CD4-positive, alpha-beta T cell treated with Interleukin-6 for 4 hours (primary cell): Measurements from ENCODE around the gene AGTR1.
"Not testable (repeated sequence)": the region's sequence is repeated elsewhere in the genome, so short reads cannot be mapped to it uniquely, and the experiment has no call there.

Source experiments
- DNase-seq: peaks from one replicate; pipeline ENCODE4 v3.0.0-alpha.2; 2020; ENCODE audit warnings: mixed read lengths

Gene AGTR1

GRCh38 chr3:148718982-148719862 is 21.5 kb downstream of the AGTR1 start:
- no peak for DNase-seq

GRCh38 chr3:148720873-148721272 is 23.2 kb downstream of the AGTR1 start:
- no peak for DNase-seq

- no peak for DNase-seq
Observed at GRCh38 chr3:148723631-148724030, 25.9 kb downstream of the AGTR1 start.

DNA sequence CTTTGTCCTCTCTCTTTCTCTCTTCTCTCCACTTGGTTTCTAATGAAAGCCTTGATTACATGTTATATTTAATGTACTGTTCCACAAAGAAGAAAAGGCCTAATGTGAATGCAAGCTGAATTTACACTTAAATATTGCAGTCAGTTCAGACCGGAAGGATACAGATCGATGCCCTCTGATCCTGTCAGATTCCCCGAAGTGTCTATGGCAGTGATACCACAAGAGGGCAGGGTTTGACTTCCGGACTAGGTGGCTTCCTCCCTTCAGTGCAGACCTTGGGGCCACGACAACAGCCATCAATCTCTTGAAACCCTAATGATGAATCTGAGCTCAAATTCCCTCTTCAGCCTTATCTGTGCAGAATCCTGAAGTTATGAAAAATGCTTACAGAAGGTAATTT is 29.5 kb downstream of the AGTR1 start:
- DNase-seq, result no peak

DNA sequence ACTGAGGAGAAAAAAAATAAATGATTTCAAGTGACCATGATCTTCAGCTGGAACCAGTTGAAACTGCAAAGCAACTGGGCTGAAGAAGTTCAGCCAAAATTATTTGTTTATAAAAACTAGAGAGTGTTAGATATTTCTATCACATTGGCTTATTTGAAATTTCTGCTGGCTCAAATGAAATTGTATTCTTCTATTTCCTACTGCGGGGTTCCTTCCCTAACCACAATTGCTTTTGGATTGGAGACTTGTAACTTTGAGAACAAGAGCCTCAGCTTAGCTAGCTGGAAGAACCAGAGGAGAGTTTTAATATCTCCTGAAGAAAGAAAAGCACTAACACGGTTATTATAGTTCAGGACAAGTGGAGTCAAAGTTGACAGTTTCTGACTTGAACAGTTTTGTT is 31.1 kb downstream of the AGTR1 start:
- DNase-seq, result no peak

DNA sequence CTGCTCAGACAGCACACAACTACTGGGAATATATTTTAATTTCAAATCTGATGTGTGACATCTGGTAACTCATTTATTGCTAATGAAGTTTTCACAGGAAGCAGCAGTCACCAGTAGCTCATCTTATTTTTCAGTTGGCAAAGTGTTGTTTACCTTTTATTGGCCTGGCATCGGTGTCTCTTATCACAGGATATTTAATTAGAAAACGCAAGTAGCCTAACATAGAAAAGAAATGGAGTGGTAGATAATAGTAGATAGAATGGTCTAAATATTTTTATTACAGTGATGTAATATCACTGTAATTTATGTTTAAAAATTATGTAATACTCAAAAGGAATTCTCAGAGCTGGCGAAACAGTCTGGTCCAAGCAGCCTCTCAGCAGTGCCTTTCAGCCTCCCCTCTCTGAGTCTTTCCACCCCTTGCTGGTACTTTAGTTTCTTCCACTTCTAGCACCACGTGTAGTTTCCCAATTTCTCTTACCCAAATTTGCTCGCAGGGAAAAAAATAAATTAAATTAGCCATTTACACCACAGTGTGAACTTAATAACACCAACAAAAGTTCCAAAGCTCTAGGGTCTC is 31.9 kb downstream of the AGTR1 start:
- DNase-seq, result no peak

DNA sequence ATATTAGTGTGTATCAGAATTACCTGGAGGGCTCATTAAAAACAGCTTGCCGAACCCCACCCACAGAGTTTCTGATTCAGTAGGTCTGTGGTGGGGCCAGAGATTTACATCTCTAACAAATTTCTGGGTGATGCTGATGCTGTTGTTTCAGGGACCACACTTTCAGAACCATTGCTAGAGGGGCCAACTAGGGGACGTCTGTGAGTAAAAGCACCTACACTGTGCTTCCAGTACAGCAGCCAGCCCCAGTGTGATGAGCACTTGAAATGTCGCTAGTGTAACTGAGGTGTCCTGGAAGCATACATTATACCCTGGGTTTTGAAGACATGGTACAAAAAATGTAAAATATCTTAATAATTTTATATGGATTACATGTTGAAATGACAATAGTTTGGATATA is 33.0 kb downstream of the AGTR1 start:
- no peak for DNase-seq

DNA sequence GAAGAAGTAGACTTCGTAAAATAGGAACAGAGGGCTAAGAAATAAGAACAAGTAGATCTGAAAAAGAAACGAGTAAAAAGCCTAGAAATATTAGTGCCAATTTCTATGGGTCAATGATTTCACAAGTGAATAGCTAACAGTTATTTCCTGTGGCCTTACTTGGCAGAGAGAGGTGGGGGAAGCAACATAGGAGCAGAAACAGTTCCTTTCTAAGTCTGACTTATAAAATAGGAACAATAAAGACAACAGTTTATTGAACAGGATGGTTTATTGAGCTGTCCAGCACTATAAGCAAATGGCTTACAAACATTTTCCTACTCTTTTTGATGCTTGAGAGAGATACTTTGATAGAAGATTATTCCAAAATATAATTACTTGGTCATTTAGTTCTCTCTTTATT is 37.9 kb downstream of the AGTR1 start:
- no peak for DNase-seq

GRCh38 chr3:148736086-148736485 is 38.4 kb downstream of the AGTR1 start:
- DNase-seq, result no peak

DNA sequence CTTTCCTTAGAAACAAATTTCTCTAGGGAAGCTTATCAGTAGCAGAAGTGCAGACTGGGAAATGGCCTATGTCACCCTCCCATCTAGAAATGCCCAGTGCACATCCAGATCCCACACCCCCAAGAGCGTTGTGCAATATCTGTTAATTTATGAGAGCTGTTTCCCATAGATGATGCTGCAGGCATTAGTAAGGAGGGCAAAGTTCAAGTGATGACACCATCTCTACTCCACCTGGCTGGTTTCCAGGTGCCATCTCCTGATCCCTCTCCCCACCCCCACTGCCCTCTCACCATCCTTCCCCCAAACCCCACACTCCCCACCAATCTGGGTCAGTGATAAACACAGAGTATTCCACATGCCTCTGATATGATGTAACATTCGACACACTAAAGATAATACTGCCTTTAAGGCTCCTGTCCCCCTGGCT is 39.4 kb downstream of the AGTR1 start:
- DNase-seq, result no peak

DNA sequence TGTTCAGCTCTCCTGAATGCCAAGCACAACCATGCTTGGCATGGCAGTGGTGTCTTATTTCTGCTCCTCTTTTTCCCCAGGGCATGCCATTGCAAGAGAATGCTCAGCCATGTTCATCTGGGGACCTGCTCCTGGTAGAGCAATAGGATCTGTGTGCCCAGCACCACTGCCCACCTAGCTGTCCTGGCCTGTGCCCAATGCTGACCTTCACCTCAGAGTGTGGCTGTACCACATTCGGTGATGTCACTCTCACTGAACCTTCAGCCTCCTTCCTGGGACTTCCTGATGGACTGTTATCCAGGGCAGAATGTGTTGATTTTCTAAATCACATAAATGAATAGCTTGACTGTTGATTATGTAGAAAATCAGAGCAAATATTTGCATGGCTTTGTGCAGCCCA is 42.0 kb downstream of the AGTR1 start:
- DNase-seq, result no peak

- DNase-seq, result no peak
Observed at GRCh38 chr3:148740291-148740690, 42.6 kb downstream of the AGTR1 start.

DNA sequence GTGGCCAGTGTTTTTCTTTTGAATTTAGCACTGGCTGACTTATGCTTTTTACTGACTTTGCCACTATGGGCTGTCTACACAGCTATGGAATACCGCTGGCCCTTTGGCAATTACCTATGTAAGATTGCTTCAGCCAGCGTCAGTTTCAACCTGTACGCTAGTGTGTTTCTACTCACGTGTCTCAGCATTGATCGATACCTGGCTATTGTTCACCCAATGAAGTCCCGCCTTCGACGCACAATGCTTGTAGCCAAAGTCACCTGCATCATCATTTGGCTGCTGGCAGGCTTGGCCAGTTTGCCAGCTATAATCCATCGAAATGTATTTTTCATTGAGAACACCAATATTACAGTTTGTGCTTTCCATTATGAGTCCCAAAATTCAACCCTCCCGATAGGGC is 43.5 kb downstream of the AGTR1 start:
- DNase-seq, result no peak

DNA sequence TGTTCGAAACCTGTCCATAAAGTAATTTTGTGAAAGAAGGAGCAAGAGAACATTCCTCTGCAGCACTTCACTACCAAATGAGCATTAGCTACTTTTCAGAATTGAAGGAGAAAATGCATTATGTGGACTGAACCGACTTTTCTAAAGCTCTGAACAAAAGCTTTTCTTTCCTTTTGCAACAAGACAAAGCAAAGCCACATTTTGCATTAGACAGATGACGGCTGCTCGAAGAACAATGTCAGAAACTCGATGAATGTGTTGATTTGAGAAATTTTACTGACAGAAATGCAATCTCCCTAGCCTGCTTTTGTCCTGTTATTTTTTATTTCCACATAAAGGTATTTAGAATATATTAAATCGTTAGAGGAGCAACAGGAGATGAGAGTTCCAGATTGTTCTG is 44.4 kb downstream of the AGTR1 start:
- DNase-seq, result no peak

GRCh38 chr3:148746053-148746452 is 48.4 kb downstream of the AGTR1 start:
- DNase-seq, result no peak

GRCh38 chr3:148748283-148748682 is 50.6 kb downstream of the AGTR1 start:
- no peak for DNase-seq

DNA sequence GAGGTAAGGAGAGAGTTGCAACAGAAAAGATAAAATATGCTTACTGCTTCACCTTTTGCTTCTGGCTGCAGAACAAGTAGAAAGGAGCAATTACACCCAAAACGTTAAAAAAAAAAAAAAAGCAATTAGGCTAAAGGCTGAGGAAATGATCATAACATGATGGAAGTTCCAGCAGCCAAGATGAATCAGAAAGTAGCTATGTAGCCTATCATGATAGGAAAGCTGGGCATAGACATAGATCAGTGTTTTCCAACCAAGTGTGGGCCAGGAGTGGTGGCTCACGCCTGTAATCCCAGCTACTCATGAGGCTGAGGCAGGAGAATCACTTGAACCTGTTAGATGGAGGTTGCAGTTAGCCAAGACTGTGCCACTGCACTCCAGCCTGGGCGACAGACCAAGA is 52.6 kb downstream of the AGTR1 start:
- DNase-seq, result no peak

DNA sequence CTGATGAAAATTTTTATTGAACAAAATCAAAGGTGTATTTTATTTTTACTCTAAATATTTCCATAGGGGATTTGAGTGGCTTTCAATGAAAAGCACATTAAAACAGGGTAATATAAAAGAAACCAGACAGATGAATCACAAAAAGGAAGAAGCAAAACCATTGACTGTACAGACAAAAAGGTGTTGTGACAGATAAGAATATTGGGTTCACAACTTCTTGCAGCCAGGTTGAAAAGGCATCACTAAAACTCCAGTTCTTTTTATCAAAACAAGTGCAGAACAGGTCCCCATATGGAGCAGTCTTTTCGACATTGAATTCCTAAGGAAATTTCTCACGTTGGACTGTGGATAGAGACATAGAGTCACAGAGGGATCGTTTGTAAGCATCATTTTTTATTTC is 53.8 kb downstream of the AGTR1 start:
- DNase-seq, result no peak

DNA sequence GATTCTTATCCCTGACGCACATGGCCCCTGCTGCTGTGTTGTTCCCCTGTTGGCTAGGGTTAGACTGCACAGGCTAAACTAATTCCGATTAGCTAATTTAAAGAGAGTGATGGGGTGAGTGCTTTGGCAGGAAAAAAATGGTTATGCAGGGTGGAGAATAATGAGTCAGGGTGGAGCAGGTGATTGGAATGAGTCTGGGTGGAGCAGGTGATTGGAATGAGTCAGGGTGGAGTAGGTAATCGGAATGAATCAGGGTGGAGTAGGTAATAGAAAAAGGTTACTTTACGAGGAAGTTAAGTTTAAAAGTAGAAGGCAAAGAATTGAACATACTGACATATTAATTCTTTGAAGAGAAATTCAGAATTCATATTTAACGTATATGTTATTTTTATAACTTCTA is 55.7 kb downstream of the AGTR1 start:
- not testable (repeated sequence) for DNase-seq

- DNase-seq, result no peak
Observed at GRCh38 chr3:148755570-148755969, 57.9 kb downstream of the AGTR1 start.

- no peak for DNase-seq
Observed at GRCh38 chr3:148756311-148756710, 58.6 kb downstream of the AGTR1 start.

GRCh38 chr3:148757238-148758215 is 59.8 kb downstream of the AGTR1 start:
- no peak for DNase-seq

DNA sequence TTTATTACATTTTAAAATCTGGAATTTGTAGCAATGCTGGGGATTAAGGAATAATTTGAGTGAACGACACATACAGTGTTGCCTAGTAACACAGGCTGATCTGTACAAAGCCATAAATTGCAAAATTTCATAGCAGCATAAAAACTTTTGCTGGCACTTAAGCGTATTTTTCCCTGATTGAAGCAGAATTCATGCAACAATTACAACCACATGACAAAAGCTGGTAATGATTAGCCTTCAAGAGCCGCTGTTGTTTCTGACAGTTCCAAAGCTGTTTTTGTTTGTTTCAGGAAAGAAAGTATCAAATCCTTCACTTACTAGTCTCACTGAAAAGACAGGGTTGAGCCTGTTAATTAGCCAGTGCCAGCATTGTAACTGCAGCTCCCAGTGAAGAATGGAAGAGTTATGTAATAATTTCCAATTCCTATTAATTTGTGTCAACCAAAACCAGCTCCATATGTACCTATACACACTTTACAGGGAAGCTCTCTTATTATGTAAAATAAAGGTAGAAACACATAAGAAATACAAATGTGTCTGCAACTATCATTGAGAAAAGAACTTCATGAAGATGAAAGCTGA is 60.7 kb downstream of the AGTR1 start:
- no peak for DNase-seq
